ENCODE measurements around the gene MYMK.

Gene MYMK

DNA sequence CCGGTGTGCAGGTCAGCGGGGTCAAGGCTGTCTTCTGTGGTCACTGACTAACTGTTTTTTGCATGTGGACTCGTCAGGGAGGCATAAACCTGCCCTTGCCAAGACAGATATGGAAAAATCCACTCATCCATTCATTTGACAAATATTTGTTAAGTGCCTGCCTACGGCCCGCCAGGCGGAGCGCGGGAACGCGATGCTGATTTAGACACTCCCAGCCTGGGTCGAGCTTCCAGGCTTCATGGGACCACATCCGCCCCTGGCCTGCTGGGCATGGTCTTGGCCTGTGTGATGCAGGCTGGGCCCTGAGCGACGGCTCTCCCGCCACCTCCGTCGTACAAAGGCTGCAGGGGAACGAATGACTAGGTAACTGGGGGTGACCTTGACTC is 18.1 kb downstream of the MYMK start:
- no peak overlapping the region for H3K4me3 ChIP-seq (ENCODE audit: low read depth in 1 of 2, low read length in 2 of 2)
- TF ChIP-seq EZH2 (IDR thresholded peaks at IDR 0.05; ENCODE audit: borderline replicate concordance, low read depth, low read length, severe bottlenecking) (no peak), CTCF (IDR thresholded peaks at IDR 0.05; ENCODE audit: borderline replicate concordance, extremely low read depth, low read length, poor library complexity, severe bottlenecking) (no peak)
- H4K20me1 ChIP-seq (ENCODE audit: insufficient read depth, low read length), result no peaks in the 10 kb centered on the region; the same call in 1 of the 2 replicates
- H3K27me3 ChIP-seq (ENCODE audit: insufficient read depth, low read length, poor library complexity), result peaks cover 4% of the 10 kb centered on the region
- H3K36me3 ChIP-seq (ENCODE audit: insufficient read depth, low read length), result no peaks in the 10 kb centered on the region
- no peak overlapping the region for H2AFZ ChIP-seq (ENCODE audit: low read depth, low read length)
- H3K9me3 ChIP-seq (ENCODE audit: insufficient read depth, low read length, severe bottlenecking), result no peaks in the 10 kb centered on the region
- H3K27ac ChIP-seq (ENCODE audit: low read length), result no peak overlapping the region
- no peak overlapping the region for H3K9ac ChIP-seq (ENCODE audit: low read depth, low read length)
- DNase-seq (no peak), ATAC-seq (ENCODE audit: insufficient read depth, low read depth) (no peak)
- H3K79me2 ChIP-seq (ENCODE audit: insufficient read depth, low read length), result no peaks in the 10 kb centered on the region
- no peak overlapping the region for H3K4me2 ChIP-seq (ENCODE audit: insufficient read depth, low read length)
- no peaks in the 10 kb centered on the region for H3K4me1 ChIP-seq (ENCODE audit: insufficient read depth, low read length)

DNA sequence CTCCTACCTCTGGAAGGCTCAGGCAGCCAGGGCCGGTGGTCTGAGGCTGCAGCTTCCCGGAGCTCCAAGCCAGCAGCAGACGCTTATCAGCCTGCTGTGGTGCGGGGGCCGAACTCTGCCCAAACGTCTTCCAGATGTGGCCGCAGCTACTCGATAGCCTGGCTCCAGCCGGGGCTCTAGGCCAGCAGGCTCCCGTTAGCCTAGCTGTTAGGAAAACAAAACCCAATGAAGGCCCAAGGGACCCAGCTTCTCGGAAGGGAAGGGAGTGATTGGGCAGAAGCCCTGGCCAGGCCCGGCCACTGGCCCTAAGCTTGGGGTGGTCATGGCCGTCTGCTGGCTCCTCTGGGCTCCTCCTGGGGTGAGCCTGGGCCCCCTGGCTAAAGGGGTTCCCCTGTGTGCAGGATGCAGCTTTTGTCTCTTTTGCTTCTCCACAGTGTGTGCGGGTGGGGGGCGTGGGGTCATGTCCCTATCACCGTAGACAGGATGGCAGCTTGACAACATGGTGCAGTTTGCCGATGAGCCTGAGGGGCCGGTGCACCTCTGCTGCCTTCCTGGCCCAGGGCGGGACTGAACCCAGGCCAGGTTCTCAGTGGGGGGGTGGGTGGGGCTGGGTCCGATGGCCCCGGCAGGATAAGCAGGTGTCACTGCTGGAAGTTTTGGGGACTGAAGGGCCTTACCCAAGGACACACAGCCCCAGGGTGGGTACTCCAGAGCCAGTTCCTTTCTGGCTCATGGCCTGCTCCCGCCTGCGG is 18.7 kb downstream of the MYMK start:
- H3K4me2 ChIP-seq (ENCODE audit: insufficient read depth, low read length), result no peak overlapping the region
- DNase-seq, result no peak
- H3K9me3 ChIP-seq (ENCODE audit: insufficient read depth, low read length, severe bottlenecking), result no peaks in the 10 kb centered on the region
- H3K36me3 ChIP-seq (ENCODE audit: insufficient read depth, low read length), result no peaks in the 10 kb centered on the region
- H4K20me1 ChIP-seq (ENCODE audit: insufficient read depth, low read length), result no peaks in the 10 kb centered on the region; the same call in 1 of the 2 replicates
- no peak for ATAC-seq (ENCODE audit: insufficient read depth, low read depth)
- TF ChIP-seq EZH2 (IDR thresholded peaks at IDR 0.05; ENCODE audit: borderline replicate concordance, low read depth, low read length, severe bottlenecking) (no peak), CTCF (IDR thresholded peaks at IDR 0.05; ENCODE audit: borderline replicate concordance, extremely low read depth, low read length, poor library complexity, severe bottlenecking) (no peak)
- no peaks in the 10 kb centered on the region for H3K4me1 ChIP-seq (ENCODE audit: insufficient read depth, low read length)
- no peak overlapping the region for H3K27ac ChIP-seq (ENCODE audit: low read length)
- no peak overlapping the region for H3K4me3 ChIP-seq (ENCODE audit: low read depth in 1 of 2, low read length in 2 of 2)
- no peaks in the 10 kb centered on the region for H3K79me2 ChIP-seq (ENCODE audit: insufficient read depth, low read length)
- no peak overlapping the region for H3K9ac ChIP-seq (ENCODE audit: low read depth, low read length)
- H2AFZ ChIP-seq (ENCODE audit: low read depth, low read length), result no peak overlapping the region
- H3K27me3 ChIP-seq (ENCODE audit: insufficient read depth, low read length, poor library complexity), result peaks cover 4% of the 10 kb centered on the region

DNA sequence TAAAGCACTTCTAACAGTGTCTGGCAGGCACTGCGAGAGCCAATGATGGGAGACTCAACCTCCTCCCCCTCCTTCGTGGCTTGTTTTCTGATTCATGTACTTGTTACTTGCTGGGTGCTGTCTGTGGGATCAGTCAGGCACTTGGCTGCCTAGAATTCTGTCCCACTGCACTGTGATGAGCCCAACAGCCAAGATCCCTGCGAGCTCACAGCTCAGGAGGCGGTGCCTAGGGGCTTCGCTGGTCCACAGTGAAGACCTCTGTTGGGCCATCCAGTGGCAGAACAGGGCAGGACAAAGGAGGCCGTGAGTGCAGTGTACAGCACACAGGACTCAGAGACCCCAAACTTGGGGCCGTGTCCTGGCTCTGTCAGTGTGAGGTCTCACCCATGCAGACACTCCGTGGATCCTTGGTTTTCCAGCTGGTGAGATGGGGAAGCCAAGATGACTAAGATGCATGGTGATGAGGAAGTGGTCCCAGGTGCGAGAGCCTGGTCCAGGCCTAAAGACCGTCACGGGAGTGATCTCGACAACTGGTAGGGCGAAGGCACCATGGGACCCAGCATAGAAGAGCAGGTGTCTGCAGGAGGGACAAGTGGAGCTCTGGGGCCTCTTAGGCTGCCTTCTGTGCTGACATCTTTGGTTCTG is 19.5 kb downstream of the MYMK start:
- no peak overlapping the region for H3K4me3 ChIP-seq (ENCODE audit: low read depth in 1 of 2, low read length in 2 of 2)
- H3K9me3 ChIP-seq (ENCODE audit: insufficient read depth, low read length, severe bottlenecking), result no peaks in the 10 kb centered on the region
- no peaks in the 10 kb centered on the region for H3K79me2 ChIP-seq (ENCODE audit: insufficient read depth, low read length)
- H3K36me3 ChIP-seq (ENCODE audit: insufficient read depth, low read length), result no peaks in the 10 kb centered on the region
- no peaks in the 10 kb centered on the region; the same call in 1 of the 2 replicates for H4K20me1 ChIP-seq (ENCODE audit: insufficient read depth, low read length)
- H3K9ac ChIP-seq (ENCODE audit: low read depth, low read length), result no peak overlapping the region
- H2AFZ ChIP-seq (ENCODE audit: low read depth, low read length), result no peak overlapping the region
- H3K27ac ChIP-seq (ENCODE audit: low read length), result no peak overlapping the region
- H3K27me3 ChIP-seq (ENCODE audit: insufficient read depth, low read length, poor library complexity), result peaks cover 4% of the 10 kb centered on the region
- no peak overlapping the region for H3K4me2 ChIP-seq (ENCODE audit: insufficient read depth, low read length)
- ATAC-seq (ENCODE audit: insufficient read depth, low read depth) (no peak), DNase-seq (no peak)
- H3K4me1 ChIP-seq (ENCODE audit: insufficient read depth, low read length), result no peaks in the 10 kb centered on the region
- TF ChIP-seq EZH2 (IDR thresholded peaks at IDR 0.05; ENCODE audit: borderline replicate concordance, low read depth, low read length, severe bottlenecking) (no peak), CTCF (IDR thresholded peaks at IDR 0.05; ENCODE audit: borderline replicate concordance, extremely low read depth, low read length, poor library complexity, severe bottlenecking) (no peak)

Measured in DND-41 (cell line).